H7 (cell line): ENCODE measurements around the gene FBN2. TPM values are rescaled to one million over a fixed set of nuclear protein-coding genes. Genes with fewer than 3 reads are reported as not detected.

Source experiments
- DNase-seq: peaks from one replicate; pipeline ENCODE4 v3.0.0; 2012
- H3K27me3 ChIP-seq: 2 replicates; pipeline ENCODE4 v1.6.0; 2011; ENCODE audit warnings: mild to moderate bottlenecking, low read length; ENCODE audit not compliant: control insufficient read depth, insufficient read depth
- H3K36me3 ChIP-seq: replicated peaks from 2 replicates; pipeline ENCODE4 v1.5.1; 2011; ENCODE audit warnings: low read length; ENCODE audit not compliant: control insufficient read depth, insufficient read depth
- H3K4me3 ChIP-seq: 2 replicates; pipeline ENCODE4 v1.5.1; 2011; ENCODE audit warnings: low read depth, mild to moderate bottlenecking, control low read depth, low read length, moderate library complexity; ENCODE audit not compliant: insufficient read depth
- total RNA-seq: library from RNA; depleted of rRNA; stranded (reverse); fragments of >200 nt; shearing (Covaris generic); gene quantifications from 2 replicates; pipeline ENCODE4 v1.2.3, GENCODE V29; 2014

Gene FBN2
- total RNA-seq, 1 experiment from 2014 or later, result 22.6 TPM

- H3K27me3 ChIP-seq, result no peaks in the 10 kb centered on the region
- no peaks in the 10 kb centered on the region for H3K36me3 ChIP-seq
- no peak for DNase-seq
- H3K4me3 ChIP-seq, result no peak overlapping the region
These were observed 284.2 kb downstream of the FBN2 start for GRCh38 chr5:128253880-128254279.

GRCh38 chr5:128253161-128253560 lies 284.9 kb downstream of the FBN2 start:
- DNase-seq, result no peak
- Histone ChIP-seq H3K36me3 (no peaks in the 10 kb centered on the region), H3K4me3 (no peak overlapping the region), H3K27me3 (no peaks in the 10 kb centered on the region)

- Histone ChIP-seq H3K4me3 (no peak overlapping the region), H3K27me3 (no peaks in the 10 kb centered on the region), H3K36me3 (no peaks in the 10 kb centered on the region)
- DNase-seq, result no peak
These were observed 285.3 kb downstream of the FBN2 start for GRCh38 chr5:128252756-128253155.

- Histone ChIP-seq H3K4me3 (no peak overlapping the region), H3K36me3 (no peaks in the 10 kb centered on the region), H3K27me3 (no peaks in the 10 kb centered on the region)
- DNase-seq, result no peak
These were observed 285.8 kb downstream of the FBN2 start for GRCh38 chr5:128252196-128252595.

- H3K27me3 ChIP-seq, result no peaks in the 10 kb centered on the region
- no peak for DNase-seq
- H3K4me3 ChIP-seq, result no peak overlapping the region
- no peaks in the 10 kb centered on the region for H3K36me3 ChIP-seq
These were observed 292.1 kb downstream of the FBN2 start for GRCh38 chr5:128245974-128246373.

GRCh38 chr5:128243958-128244582 lies 294.0 kb downstream of the FBN2 start:
- Histone ChIP-seq H3K36me3 (no peaks in the 10 kb centered on the region), H3K27me3 (no peaks in the 10 kb centered on the region), H3K4me3 (no peak overlapping the region)
- no peak for DNase-seq

GRCh38 chr5:128241051-128241695 lies 296.9 kb downstream of the FBN2 start:
- Histone ChIP-seq H3K4me3 (no peak overlapping the region), H3K27me3 (no peaks in the 10 kb centered on the region), H3K36me3 (no peaks in the 10 kb centered on the region)
- no peak for DNase-seq

- H3K4me3 ChIP-seq, result no peak overlapping the region
- no peaks in the 10 kb centered on the region for H3K27me3 ChIP-seq
- DNase-seq, result no peak
- H3K36me3 ChIP-seq, result no peaks in the 10 kb centered on the region
These were observed 300.5 kb downstream of the FBN2 start for GRCh38 chr5:128237546-128237945.

GRCh38 chr5:128237000-128237399 lies 301.0 kb downstream of the FBN2 start:
- DNase-seq, result no peak
- Histone ChIP-seq H3K4me3 (no peak overlapping the region), H3K27me3 (no peaks in the 10 kb centered on the region), H3K36me3 (no peaks in the 10 kb centered on the region)

GRCh38 chr5:128236334-128236733 lies 301.7 kb downstream of the FBN2 start:
- no peaks in the 10 kb centered on the region for H3K36me3 ChIP-seq
- no peak for DNase-seq
- H3K4me3 ChIP-seq, result no peak overlapping the region
- no peaks in the 10 kb centered on the region for H3K27me3 ChIP-seq

GRCh38 chr5:128234928-128235641 lies 303.0 kb downstream of the FBN2 start:
- Histone ChIP-seq H3K36me3 (no peaks in the 10 kb centered on the region), H3K4me3 (no peak overlapping the region), H3K27me3 (no peaks in the 10 kb centered on the region)
- no peak for DNase-seq

- no peak overlapping the region for H3K4me3 ChIP-seq
- H3K36me3 ChIP-seq, result no peaks in the 10 kb centered on the region
- no peak for DNase-seq
- H3K27me3 ChIP-seq, result no peaks in the 10 kb centered on the region
These were observed 309.5 kb downstream of the FBN2 start for GRCh38 chr5:128228521-128228920.

- no peaks in the 10 kb centered on the region for H3K36me3 ChIP-seq
- no peak for DNase-seq
- no peak overlapping the region for H3K4me3 ChIP-seq
- H3K27me3 ChIP-seq, result no peaks in the 10 kb centered on the region
These were observed 310.0 kb downstream of the FBN2 start for GRCh38 chr5:128228008-128228407.

GRCh38 chr5:128225245-128226030 lies 312.6 kb downstream of the FBN2 start:
- Histone ChIP-seq H3K4me3 (no peak overlapping the region), H3K36me3 (no peaks in the 10 kb centered on the region), H3K27me3 (no peaks in the 10 kb centered on the region)
- no peak for DNase-seq
